ENCODE data around the gene AGAP1.

DNA sequence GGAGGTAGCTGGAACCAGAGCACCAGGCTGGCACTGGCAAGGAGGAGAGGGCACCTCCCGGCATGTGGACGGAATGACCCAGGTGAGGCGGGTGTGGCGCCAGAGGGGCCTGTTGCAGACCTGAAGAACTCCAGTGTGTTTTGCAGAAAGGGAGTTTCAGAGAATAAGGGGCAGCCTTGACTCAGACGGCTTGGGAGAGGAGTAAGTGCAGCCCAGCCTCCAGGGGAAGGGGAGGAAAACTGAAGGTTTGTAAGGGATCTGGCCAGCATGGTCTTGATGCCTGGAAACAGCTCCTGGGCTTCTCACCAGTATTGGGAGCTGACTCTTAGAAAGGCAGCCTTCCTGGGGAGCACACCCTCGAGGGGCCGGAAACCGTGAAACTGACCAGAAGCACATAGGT is 101.1 kb downstream of the AGAP1 start:
- TF ChIP-seq, protein P1, sequence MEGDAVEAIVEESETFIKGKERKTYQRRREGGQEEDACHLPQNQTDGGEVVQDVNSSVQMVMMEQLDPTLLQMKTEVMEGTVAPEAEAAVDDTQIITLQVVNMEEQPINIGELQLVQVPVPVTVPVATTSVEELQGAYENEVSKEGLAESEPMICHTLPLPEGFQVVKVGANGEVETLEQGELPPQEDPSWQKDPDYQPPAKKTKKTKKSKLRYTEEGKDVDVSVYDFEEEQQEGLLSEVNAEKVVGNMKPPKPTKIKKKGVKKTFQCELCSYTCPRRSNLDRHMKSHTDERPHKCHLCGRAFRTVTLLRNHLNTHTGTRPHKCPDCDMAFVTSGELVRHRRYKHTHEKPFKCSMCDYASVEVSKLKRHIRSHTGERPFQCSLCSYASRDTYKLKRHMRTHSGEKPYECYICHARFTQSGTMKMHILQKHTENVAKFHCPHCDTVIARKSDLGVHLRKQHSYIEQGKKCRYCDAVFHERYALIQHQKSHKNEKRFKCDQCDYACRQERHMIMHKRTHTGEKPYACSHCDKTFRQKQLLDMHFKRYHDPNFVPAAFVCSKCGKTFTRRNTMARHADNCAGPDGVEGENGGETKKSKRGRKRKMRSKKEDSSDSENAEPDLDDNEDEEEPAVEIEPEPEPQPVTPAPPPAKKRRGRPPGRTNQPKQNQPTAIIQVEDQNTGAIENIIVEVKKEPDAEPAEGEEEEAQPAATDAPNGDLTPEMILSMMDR (IDR thresholded peaks at IDR 0.05): no peak
- no peak for TF ChIP-seq POLR2A (IDR thresholded peaks at IDR 0.05)
- no peak for TF ChIP-seq POLR2AphosphoS5 (IDR thresholded peaks at IDR 0.05; ENCODE audit: insufficient read depth in 1 of 2, low read depth in 1 of 2)

Measured in vagina (tissue), 2 donors.